ENCODE data around the gene NEFH.

Gene NEFH

DNA sequence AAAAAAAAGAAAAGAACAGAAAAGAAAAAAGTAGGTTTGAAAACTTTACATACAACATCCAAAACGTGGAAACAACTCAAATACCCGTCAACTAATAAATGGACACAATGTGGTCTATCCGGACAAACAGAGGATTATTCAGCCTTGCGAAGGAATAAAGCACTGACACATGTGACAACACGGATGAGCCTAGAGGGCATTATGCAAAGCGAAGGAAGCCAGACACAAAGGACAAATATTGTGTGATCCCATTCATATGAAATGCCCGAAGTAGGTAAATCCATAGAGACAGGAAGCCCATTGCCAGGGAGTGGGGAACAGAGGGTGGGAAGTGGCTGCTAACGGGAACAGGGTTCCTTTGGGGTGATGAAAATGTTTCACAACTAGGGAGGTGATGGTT, 29.8 kb upstream of the NEFH start:
- ATAC-seq (ENCODE audit: low read depth) (no peak), DNase-seq (ENCODE audit: low spot score in 2 of 2) (no peak)
- H3K27ac Mint-ChIP-seq: no peak overlapping the region
- H3K9me3 Mint-ChIP-seq: no peaks in the 10 kb centered on the region
- H3K36me3 Mint-ChIP-seq: no peaks in the 10 kb centered on the region
- no peak overlapping the region for H3K4me3 Mint-ChIP-seq
- no peaks in the 10 kb centered on the region for H3K4me1 Mint-ChIP-seq
- H3K27me3 Mint-ChIP-seq: no peaks in the 10 kb centered on the region

DNA sequence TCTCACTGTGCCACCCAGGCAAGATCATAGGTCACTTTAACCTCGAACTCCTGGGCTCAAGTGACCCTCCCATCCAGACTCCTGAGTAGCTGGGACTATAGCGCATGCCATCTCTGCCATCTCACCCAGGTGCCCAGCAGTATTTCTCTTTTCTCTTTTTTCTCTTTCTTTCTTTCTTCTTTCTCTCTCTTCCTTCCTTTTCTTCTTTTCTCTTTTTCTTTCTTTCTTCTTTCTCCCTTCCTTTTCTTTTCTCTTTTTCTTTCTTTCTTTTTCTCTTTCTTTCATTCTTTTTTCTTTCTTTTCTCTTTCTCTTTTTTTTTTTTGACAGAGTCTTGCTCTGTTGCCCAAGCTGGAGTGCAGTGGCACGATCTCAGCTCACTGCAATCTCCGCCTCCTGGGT, 28.2 kb upstream of the NEFH start:
- Mint-ChIP-seq H3K9me3 (no peaks in the 10 kb centered on the region), H3K36me3 (no peaks in the 10 kb centered on the region), H3K4me3 (no peak overlapping the region), H3K27me3 (no peaks in the 10 kb centered on the region), H3K4me1 (no peaks in the 10 kb centered on the region), H3K27ac (no peak overlapping the region)
- ATAC-seq (ENCODE audit: low read depth) (no peak), DNase-seq (ENCODE audit: low spot score in 2 of 2) (no peak)

DNA sequence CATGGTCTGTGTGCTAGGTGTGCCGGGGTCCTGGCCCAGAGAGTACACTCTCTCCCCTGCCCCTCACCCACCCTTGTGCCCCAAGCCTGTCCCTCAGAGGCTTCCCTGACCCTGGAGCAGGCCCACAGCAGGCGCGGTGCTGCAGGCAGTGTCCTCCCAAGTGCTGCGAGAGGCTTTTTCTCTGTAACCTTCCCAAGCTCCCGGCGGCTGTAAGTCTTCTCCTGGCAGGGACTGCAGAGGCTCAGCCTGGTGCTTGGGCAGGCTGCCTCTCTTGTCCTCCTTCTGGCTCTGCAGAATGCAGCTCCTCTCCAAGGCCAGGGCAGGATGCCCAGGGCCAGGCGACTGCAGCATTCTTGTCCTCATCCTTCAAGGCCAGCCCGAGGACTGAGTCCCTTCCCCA, 25.7 kb upstream of the NEFH start:
- H3K36me3 Mint-ChIP-seq: no peaks in the 10 kb centered on the region
- H3K4me3 Mint-ChIP-seq: no peak overlapping the region
- ATAC-seq (ENCODE audit: low read depth) (no peak), DNase-seq (ENCODE audit: low spot score in 2 of 2) (no peak)
- H3K27ac Mint-ChIP-seq: no peak overlapping the region
- H3K9me3 Mint-ChIP-seq: no peaks in the 10 kb centered on the region
- H3K4me1 Mint-ChIP-seq: no peaks in the 10 kb centered on the region
- H3K27me3 Mint-ChIP-seq: no peaks in the 10 kb centered on the region

DNA sequence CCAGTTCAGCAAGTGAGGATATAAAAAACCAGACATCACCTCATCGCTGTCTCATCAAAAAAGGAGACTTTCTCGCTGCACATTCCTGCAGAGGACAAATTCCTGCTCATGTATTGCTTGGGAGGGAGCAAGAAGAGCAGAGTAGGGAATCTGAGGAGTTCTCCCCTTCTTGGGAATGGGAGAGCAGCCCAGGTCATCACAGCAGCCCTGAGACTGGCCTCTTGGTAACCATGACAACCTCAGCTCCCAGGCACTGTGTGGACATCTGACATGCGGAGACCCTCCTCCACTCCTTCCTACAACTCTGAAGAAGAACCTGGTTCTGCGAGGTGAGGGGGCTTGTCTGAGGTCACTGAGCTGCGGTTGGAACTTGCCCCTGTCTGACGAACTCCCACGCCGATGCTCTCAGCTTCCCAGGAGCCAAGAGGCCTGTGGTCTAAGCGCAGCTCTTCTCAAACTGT, 23.8 kb upstream of the NEFH start:
- Mint-ChIP-seq H3K27ac (no peak overlapping the region), H3K4me1 (no peaks in the 10 kb centered on the region), H3K9me3 (no peaks in the 10 kb centered on the region), H3K27me3 (no peaks in the 10 kb centered on the region), H3K36me3 (no peaks in the 10 kb centered on the region), H3K4me3 (no peak overlapping the region)
- ATAC-seq (ENCODE audit: low read depth) (no peak), DNase-seq (ENCODE audit: low spot score in 2 of 2) (no peak)

DNA sequence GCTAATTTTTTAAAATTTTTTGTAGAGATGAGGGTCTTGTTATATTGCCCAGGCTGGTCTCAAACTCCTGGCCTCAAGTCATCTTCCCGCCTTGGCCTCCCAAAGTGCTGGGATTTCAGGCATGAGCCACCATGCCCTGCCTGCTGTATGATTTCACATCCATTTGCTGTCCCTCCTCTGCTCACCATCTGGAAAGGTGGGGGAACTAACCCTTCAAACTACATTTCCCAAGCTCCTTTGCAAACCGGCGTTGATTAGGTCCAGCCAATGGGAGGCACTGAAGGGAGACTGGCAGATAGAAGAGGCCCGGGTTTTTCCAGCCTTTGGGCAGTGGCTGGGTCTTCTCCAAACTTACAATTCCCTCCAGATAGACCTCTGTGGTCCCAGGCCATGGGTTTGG, 22.3 kb upstream of the NEFH start:
- H3K4me1 Mint-ChIP-seq: peaks cover 2% of the 10 kb centered on the region
- DNase-seq (ENCODE audit: low spot score in 2 of 2) (no peak), ATAC-seq (ENCODE audit: low read depth) (peak; percentile 83)
- no peak overlapping the region for H3K27ac Mint-ChIP-seq
- H3K9me3 Mint-ChIP-seq: no peaks in the 10 kb centered on the region
- H3K4me3 Mint-ChIP-seq: no peak overlapping the region
- no peaks in the 10 kb centered on the region for H3K36me3 Mint-ChIP-seq
- no peaks in the 10 kb centered on the region for H3K27me3 Mint-ChIP-seq

DNA sequence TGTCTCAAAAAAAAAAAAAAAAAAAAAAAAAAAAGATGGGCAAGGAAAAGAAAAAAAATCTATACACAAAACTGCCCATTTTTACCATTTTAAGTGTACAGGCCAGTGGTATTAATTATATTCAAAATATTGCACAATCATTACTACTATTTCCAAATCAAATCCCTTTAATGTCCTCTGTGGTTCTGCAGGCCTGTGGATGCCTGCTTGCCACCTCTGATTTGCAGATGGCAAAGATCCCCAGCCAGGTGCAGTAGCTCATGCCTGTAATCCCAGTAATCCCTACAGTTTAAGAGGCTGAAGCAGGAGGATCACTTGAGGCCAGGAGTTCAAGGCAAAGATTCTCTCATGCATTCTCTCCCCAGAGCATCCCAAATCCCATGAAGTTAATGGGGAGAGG, 21.5 kb upstream of the NEFH start:
- Mint-ChIP-seq H3K27me3 (no peaks in the 10 kb centered on the region), H3K36me3 (no peaks in the 10 kb centered on the region), H3K9me3 (no peaks in the 10 kb centered on the region), H3K27ac (no peak overlapping the region), H3K4me3 (no peak overlapping the region), H3K4me1 (peaks cover 2% of the 10 kb centered on the region)
- ATAC-seq (ENCODE audit: low read depth) (no peak), DNase-seq (ENCODE audit: low spot score in 2 of 2) (no peak)

DNA sequence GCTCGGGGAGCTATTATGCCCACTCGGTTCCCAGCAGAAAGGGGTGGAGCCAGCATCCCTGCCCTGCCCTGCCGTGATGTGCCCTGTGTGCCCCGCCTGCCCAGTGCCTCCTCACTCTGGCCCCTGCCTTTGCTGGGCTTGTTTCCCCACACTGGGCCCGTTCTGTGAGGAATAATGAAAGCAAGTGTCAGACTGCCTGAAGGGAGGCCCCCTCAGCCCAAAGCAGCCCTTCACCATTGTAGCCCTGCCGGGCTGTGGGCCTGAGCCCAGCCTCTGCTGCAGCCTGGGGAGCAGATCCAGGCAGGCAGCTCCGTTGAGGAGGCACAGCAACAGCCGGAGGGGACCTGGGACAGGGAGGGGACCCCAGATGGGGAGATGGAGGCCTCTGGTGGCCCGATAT, 20.2 kb upstream of the NEFH start:
- DNase-seq (ENCODE audit: low spot score in 2 of 2) (no peak), ATAC-seq (ENCODE audit: low read depth) (no peak)
- Mint-ChIP-seq H3K27ac (no peak overlapping the region), H3K4me3 (no peak overlapping the region), H3K9me3 (no peaks in the 10 kb centered on the region), H3K36me3 (no peaks in the 10 kb centered on the region), H3K4me1 (peaks cover 2% of the 10 kb centered on the region), H3K27me3 (no peaks in the 10 kb centered on the region)

DNA sequence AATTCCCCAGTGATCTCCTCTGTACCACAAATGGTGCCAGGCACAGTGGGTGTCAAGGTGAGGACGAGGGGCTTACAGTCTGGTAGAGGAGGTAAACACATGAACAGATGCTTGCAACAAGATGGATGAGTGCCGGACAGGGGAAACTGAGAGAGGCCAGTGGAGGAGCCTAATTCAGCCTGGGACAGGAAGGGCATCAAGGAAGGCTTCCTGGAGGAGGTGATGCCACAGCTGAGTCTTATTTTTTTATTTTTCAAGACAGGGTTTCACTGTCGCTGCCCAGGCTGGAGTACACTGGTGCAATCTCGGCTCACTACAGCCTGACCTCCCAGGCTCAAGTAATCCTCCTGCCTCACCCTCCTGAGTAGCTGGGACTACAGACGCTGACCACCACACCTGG, 18.8 kb upstream of the NEFH start:
- Mint-ChIP-seq H3K27ac (no peak overlapping the region), H3K36me3 (no peaks in the 10 kb centered on the region), H3K27me3 (no peaks in the 10 kb centered on the region), H3K4me1 (peaks cover 2% of the 10 kb centered on the region), H3K4me3 (no peak overlapping the region), H3K9me3 (no peaks in the 10 kb centered on the region)
- ATAC-seq (ENCODE audit: low read depth) (no peak), DNase-seq (ENCODE audit: low spot score in 2 of 2) (no peak)

DNA sequence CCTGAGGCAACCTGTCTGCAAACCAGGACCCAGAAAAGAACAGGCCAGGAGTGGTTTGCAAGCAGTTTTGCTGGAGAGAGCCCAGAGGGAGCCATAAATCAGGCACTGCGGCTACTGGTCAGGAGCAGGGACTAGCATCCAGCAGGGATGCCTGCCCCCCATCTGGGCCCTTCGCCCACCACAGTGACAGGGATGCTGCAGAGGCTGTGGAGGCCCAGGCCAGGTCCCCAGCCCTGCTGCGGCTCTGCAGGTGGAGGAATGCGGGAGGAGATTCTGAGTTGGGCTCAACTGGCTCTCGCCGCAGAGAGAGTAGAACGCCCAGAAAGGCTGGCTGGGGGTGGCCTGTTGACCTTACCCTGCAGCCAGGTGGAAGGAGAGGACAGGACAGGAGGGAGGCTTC, 16.4 kb upstream of the NEFH start:
- Mint-ChIP-seq H3K27ac (no peak overlapping the region), H3K36me3 (no peaks in the 10 kb centered on the region), H3K4me3 (no peak overlapping the region), H3K9me3 (no peaks in the 10 kb centered on the region), H3K27me3 (peaks cover 2% of the 10 kb centered on the region), H3K4me1 (peaks cover 2% of the 10 kb centered on the region)
- ATAC-seq (ENCODE audit: low read depth) (no peak), DNase-seq (ENCODE audit: low spot score in 2 of 2) (no peak)

DNA sequence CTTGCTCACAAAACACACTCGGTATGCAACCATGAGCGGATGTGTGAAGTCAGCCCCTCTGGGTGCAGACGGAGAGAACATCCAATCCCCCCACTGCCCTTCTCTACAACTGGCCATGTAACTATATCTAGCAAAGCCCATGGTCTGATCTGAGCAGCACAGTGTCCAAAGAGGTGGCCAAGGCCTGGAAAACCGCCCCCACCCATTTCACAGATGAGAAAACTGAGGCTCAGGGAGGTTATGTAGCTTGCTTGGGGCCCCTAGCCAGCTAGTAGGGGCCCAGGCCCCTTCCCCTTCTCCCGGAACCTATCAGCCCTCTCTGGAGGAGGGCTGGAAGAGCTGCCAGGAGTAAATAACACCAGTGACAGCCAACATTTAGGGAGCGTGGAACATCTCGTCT, 15.4 kb upstream of the NEFH start:
- Mint-ChIP-seq H3K4me3 (no peak overlapping the region), H3K4me1 (peaks cover 2% of the 10 kb centered on the region), H3K27ac (no peak overlapping the region), H3K27me3 (peaks cover 2% of the 10 kb centered on the region), H3K36me3 (no peaks in the 10 kb centered on the region), H3K9me3 (no peaks in the 10 kb centered on the region)
- DNase-seq (ENCODE audit: low spot score in 2 of 2) (no peak), ATAC-seq (ENCODE audit: low read depth) (no peak)

DNA sequence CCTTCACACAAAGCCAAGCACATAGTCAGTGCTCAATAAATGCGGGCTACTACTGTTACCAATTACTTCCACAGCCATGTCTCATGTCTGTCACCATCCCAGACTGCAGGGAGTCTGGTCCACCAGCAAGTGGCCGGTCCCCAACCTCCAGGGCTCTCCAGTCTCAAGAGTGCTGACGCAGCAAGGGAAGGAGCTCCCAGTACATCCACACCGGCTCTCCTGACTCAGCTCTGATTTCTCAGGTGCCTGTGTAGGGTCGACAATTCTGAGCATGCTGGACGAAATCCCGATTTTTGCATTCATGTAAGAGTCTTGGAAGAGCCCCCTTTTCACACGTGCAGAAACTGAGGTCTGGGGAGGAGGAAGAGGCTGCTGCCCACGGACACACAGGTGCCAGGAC, 10.3 kb upstream of the NEFH start:
- peaks cover 6% of the 10 kb centered on the region for H3K4me1 Mint-ChIP-seq
- H3K27me3 Mint-ChIP-seq: peaks cover 4% of the 10 kb centered on the region
- ATAC-seq (ENCODE audit: low read depth) (no peak), DNase-seq (ENCODE audit: low spot score in 2 of 2) (no peak)
- peak overlapping the region; percentile 66 for H3K4me3 Mint-ChIP-seq
- no peak overlapping the region for H3K27ac Mint-ChIP-seq
- H3K36me3 Mint-ChIP-seq: no peaks in the 10 kb centered on the region
- H3K9me3 Mint-ChIP-seq: no peaks in the 10 kb centered on the region

DNA sequence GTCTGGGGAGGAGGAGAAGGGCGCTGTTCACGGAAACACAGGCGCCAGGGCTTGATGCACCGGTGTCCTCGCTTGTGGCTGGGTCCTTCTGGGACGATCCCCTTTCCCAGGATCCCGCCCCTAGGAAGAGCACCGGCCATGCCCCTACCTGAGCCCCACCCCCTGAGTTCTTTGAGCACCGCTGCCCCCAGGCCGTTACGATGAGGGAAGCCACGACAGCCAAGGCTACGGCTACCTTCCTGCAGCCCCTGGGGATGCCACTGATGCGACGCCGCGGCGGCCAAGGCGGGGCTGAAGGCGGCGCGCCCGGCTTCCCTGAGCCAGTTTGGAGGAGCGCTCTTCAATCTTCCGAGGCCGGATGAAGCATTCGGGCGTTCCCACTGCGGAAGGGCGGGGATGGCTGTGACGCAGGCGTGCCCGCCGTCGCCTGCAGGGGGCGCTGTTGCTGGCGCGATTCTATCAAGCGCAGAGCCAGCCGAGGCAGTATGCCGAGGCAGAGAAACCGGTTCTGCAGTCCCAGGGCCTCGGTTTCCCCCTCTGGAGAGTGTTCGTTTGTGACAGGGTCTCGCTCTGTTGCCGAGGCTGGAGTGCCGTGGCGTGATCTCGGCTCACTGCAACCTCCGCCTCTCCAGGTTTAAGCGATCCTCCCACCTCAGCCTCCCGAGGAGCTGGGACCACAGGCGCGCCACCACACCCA, 9.7 kb upstream of the NEFH start:
- peak; percentile 87 for ATAC-seq (ENCODE audit: low read depth)
- Mint-ChIP-seq H3K9me3 (no peaks in the 10 kb centered on the region), H3K4me1 (peaks cover 8% of the 10 kb centered on the region), H3K4me3 (peak overlapping the region; percentile 66), H3K27me3 (peaks cover 4% of the 10 kb centered on the region), H3K36me3 (no peaks in the 10 kb centered on the region), H3K27ac (no peak overlapping the region)
- peak; percentile 68 to 71 for DNase-seq (ENCODE audit: low spot score in 2 of 2)

DNA sequence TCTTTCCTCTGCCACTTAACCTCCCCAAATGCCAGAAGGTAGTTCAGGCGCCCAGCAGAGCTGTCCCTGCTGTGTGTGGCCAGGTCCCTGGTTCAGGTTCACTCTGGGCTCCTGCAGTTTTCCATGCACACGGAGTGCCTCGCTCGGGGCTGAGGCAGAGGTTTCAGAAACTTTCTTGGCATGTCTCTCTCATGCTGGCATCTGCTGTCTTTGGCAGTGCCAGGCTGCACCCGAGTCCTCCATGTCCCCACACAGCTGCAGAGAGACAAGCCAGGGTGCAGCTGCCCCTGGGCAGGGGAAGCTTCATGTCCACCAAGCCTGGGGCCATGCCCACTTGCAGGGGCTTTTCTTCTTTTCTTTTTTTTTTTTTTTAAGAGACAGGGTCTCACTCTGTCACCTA, 7.0 kb upstream of the NEFH start:
- Mint-ChIP-seq H3K36me3 (no peaks in the 10 kb centered on the region), H3K27me3 (peaks cover 8% of the 10 kb centered on the region), H3K4me3 (no peak overlapping the region), H3K27ac (no peak overlapping the region), H3K9me3 (no peaks in the 10 kb centered on the region), H3K4me1 (peaks cover 29% of the 10 kb centered on the region)
- no peak for ATAC-seq (ENCODE audit: low read depth)
- no peak for DNase-seq (ENCODE audit: low spot score in 2 of 2)

DNA sequence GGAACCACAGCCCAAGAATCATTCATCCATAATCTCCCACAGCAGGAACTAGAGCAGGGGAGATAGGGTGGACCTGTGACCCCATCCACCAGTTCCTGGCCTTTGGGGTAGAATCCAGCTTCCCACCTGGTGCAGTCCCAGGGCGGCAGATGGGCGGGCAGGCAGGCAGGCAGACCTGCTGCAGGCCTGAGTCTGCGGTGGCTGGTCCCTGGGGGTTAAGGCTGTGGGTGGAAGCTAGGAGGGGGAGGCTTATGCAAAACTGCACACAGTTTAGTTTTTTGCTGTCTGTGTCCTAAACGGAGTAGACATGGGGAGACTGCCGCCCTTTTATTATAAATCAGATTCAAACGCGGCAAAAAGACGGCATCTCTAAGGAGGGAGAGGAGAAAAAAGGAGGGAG, 4.5 kb upstream of the NEFH start:
- peaks cover 22% of the 10 kb centered on the region for H3K27me3 Mint-ChIP-seq
- peak overlapping the region; percentile 83 for H3K4me3 Mint-ChIP-seq
- ATAC-seq (ENCODE audit: low read depth): peak; percentile 99

DNA sequence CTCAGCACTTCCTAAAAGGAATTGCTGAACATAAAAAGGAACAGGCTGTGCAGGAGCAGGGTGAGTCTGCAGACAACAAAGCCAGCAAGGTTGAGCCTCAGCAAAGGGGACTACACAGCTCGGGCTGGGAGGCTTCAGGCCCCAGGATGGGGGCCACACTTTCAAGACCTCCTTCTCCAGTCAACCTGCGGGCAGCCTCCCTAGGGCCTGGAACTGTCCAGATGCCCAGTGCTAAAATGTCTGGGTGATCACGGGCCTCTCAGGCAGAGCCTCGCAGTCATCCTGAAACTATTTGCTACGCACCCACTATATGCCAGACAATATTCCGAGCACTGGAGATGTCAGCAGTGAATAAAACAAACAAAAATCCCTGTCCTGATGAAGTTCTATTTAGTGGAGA, 3.9 kb upstream of the NEFH start:
- no peak for ATAC-seq (ENCODE audit: low read depth)
- H3K36me3 Mint-ChIP-seq: no peaks in the 10 kb centered on the region
- H3K27ac Mint-ChIP-seq: no peak overlapping the region
- no peak for DNase-seq (ENCODE audit: low spot score in 2 of 2)
- H3K27me3 Mint-ChIP-seq: peaks cover 22% of the 10 kb centered on the region
- H3K4me3 Mint-ChIP-seq: peak overlapping the region; percentile 83
- H3K9me3 Mint-ChIP-seq: no peaks in the 10 kb centered on the region
- H3K4me1 Mint-ChIP-seq: peaks cover 40% of the 10 kb centered on the region

More for the DNA sequence above, 4.5 kb upstream of the NEFH start:
- peaks cover 40% of the 10 kb centered on the region for H3K4me1 Mint-ChIP-seq
- no peaks in the 10 kb centered on the region for H3K9me3 Mint-ChIP-seq
- no peaks in the 10 kb centered on the region for H3K36me3 Mint-ChIP-seq
- peak; percentile 71 to 74 for DNase-seq (ENCODE audit: low spot score in 2 of 2)
- H3K27ac Mint-ChIP-seq: peak overlapping the region; percentile 8

All from memory B cell (primary cell).